Adrenal gland (tissue), 12 donors: ENCODE data around the gene HOXA13. TPM values are rescaled to one million over a fixed set of nuclear protein-coding genes. Genes with fewer than 3 reads are reported as not detected.
A peak's percentile ranks its signal among the peaks of the same experiment; 100 is the strongest.

Experiments used
- DNase-seq, 7 donors: peaks; one replicate each; pipeline ENCODE4 v3.0.0-alpha.2; 2019 to 2020
- H3K27ac ChIP-seq, 5 donors: fragments of 200-600 bp; sonication (generic) in 4 of 5; 1 replicate in 3 of 5; 2 replicates in 2 of 5; pipeline versions ENCODE4 v1.5.1 to v1.8.0; 2016 to 2020; ENCODE audit warnings: mild to moderate bottlenecking in 1 of 5
- H3K27me3 ChIP-seq: fragments of 200-600 bp; 2 replicates; pipeline ENCODE4 v1.8.0; 2021
- H3K36me3 ChIP-seq, 2 donors: fragments of 200-600 bp; replicated peaks in 1 of 2; 1 replicate in 1 of 2; 2 replicates in 1 of 2; pipeline versions ENCODE4 v1.5.1 to v1.8.0; 2018 to 2022
- H3K4me1 ChIP-seq, 2 donors: fragments of 200-600 bp; replicated peaks in 1 of 2; 1 replicate in 1 of 2; 2 replicates in 1 of 2; pipeline versions ENCODE4 v1.5.1 to v1.8.0; 2018 to 2021
- H3K4me3 ChIP-seq, 4 donors: fragments of 200-600 bp; sonication (generic) in 3 of 4; one replicate each; pipeline ENCODE4 v1.5.1; 2016 to 2018
- H3K9me3 ChIP-seq, 3 donors: fragments of 200-600 bp; sonication (generic) in 1 of 3; replicated peaks in 1 of 3; 1 replicate in 2 of 3; 2 replicates in 1 of 3; pipeline versions ENCODE4 v1.5.1 to v1.8.0; 2016 to 2021
- POLR2A ChIP-seq, 2 donors: fragments of 450-650 bp; IDR thresholded peaks; one replicate each; pipeline ENCODE4 v1.6.1; 2017; ENCODE audit warnings: antibody characterized with exemption in 2 of 2, mild to moderate bottlenecking in 2 of 2, moderate library complexity in 1 of 2
- WGBS, 4 donors: extraction: QIAGEN DNeasy Blood & Tissue Kit in 2 of 4; methylation state at CpG; one replicate each; pipeline versions ENCODE4 v1.1.5 to v1.1.7; 2013 to 2017; 5-methylcytosine and 5-hydroxymethylcytosine counted together
- intact Hi-C, 2 donors: fragments of 100-400 bp; cut with DNase I; formaldehyde crosslinking; loops; one replicate each; pipeline versions ENCODE4 v1.14.1 to v1.15.0; 2022 to 2023
- polyA plus RNA-seq, 3 donors: library from polyadenylated mRNA; stranded (reverse); fragments of 200-250 nt in 2 of 3; fragments of 350-450 nt in 1 of 3; fragmentation: Illumina TruSeq in 1 of 3; extraction: RNeasy Lipid Tissue Mini Kit (QIAGEN cat#74804) in 1 of 3; gene quantifications; one replicate each; pipeline ENCODE4 v1.2.3, GENCODE V29; 2013 to 2014
- total RNA-seq, 9 donors: library from RNA; depleted of rRNA in 4 of 9; stranded (reverse); fragments of >200 nt in 4 of 9; fragments of 120-200 nt in 1 of 9; fragmentation: NEBNext Ultra II Directional in 1 of 9; extraction: Animal tissue kit (Norgen Biotek cat#: 25700) in 1 of 9; gene quantifications; one replicate each; pipeline versions ENCODE4 v1.1.0 to v1.2.4, GENCODE V29; 2013 to 2023
- TF ChIP-seq, protein P1 (sequence below), 6 experiments: fragments of 450-650 bp in 4 of 6; fragments of 200-600 bp in 2 of 6; sonication (generic) in 1 of 6; IDR thresholded peaks; 1 replicate in 5 of 6; 2 replicates in 1 of 6; pipeline versions ENCODE4 v1.5.1 to v1.8.0; 2016 to 2021; ENCODE audit warnings: antibody characterized with exemption in 6 of 6, mild to moderate bottlenecking in 2 of 6, moderate library complexity in 1 of 6
- donor health status: healthy with polysubstance abuse.
- donor health status: Bipolar disorder and iron deficiency.
- donor health status: DM: yes; HTN: yes; CAD: no.
- donor health status: DM: no; HTN: no; CAD: no.
- donor health status: DM: no; HTN: no; CAD: no.
- donor health status: DM: yes; HTN: yes; CAD: no.

The HOXA13 gene
- total and polyA plus RNA-seq, 12 donors, result 0.17 to 1.4 (median 0.56) TPM; not detected in 1

- H3K27me3 ChIP-seq, result peaks cover 17% of the 10 kb centered on the region
- no peaks in the 10 kb centered on the region for H3K36me3 ChIP-seq
- intact Hi-C loops, result loop anchor here (5.0 to 10.0 kb wide), 4 partner anchors 786 to 1276 kb away; no protein-coding TSS in a partner anchor
- peaks cover 4 to 24% of the 10 kb centered on the region in 2 donors for H3K4me1 ChIP-seq
- whole genome bisulfite sequencing, 4 donors, result 20 to 32% (median 21%) methylated on average over 17 to 27 of the region's 27 CpGs
- H3K4me3 ChIP-seq, result peak overlapping the region in 2 of 4 donors; percentile 52 to 75
- TF ChIP-seq, protein P1, sequence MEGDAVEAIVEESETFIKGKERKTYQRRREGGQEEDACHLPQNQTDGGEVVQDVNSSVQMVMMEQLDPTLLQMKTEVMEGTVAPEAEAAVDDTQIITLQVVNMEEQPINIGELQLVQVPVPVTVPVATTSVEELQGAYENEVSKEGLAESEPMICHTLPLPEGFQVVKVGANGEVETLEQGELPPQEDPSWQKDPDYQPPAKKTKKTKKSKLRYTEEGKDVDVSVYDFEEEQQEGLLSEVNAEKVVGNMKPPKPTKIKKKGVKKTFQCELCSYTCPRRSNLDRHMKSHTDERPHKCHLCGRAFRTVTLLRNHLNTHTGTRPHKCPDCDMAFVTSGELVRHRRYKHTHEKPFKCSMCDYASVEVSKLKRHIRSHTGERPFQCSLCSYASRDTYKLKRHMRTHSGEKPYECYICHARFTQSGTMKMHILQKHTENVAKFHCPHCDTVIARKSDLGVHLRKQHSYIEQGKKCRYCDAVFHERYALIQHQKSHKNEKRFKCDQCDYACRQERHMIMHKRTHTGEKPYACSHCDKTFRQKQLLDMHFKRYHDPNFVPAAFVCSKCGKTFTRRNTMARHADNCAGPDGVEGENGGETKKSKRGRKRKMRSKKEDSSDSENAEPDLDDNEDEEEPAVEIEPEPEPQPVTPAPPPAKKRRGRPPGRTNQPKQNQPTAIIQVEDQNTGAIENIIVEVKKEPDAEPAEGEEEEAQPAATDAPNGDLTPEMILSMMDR (IDR thresholded peaks at IDR 0.05), result no peak
- no peak for TF ChIP-seq POLR2A (IDR thresholded peaks at IDR 0.05)
- no peaks in the 10 kb centered on the region for H3K9me3 ChIP-seq
- peak overlapping the region in 3 of 5 donors; percentile 63 to 88 (median 85) for H3K27ac ChIP-seq
- peak in 3 of 7 donors; percentile 27 to 48 (median 31) for DNase-seq
These were observed 38.6 kb downstream of the HOXA13 start for GRCh38 chr7:27161214-27161720.

DNA sequence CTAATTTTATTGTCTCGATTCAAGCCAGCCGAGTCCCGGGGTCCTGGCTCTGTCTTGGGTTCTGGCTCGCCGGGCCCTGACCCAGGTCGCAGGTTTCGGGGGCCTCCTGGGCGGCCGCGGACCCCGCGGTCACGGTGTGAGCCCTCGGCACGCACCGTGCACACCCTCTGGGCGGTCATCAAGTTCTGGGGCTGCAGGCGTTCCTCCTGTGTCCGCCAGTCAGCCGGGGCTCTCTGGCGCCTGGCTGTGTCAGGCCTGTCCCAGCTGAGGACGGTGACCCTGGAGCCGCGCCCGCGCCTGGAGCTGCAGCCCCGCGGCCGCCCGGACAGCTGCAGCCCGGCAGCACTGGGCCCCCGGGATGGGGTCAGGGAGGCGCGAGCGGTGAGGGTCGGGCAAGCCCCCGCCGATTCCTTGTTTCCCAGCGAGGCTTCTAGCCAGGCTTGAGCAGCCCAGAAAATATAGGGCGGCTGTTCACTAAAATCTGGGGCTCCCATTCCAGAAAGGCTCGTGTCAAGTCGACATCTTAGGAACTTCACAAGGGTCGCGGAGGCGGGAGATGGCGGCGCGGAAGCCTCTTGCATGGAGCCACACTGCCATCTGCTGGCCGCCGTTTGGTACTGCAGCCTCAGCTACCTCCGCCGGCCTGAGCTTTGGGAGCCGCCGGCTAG lies 39.2 kb downstream of the HOXA13 start:
- DNase-seq, result peak; percentile 86 to 96 (median 93)
- Histone ChIP-seq H3K9me3 (no peaks in the 10 kb centered on the region), H3K27me3 (peaks cover 12% of the 10 kb centered on the region), H3K36me3 (no peaks in the 10 kb centered on the region), H3K27ac (peak overlapping the region in 4 of 5 donors; percentile 52 to 88 (median 74)), H3K4me3 (peak overlapping the region in 3 of 4 donors; percentile 2 to 75 (median 52)), H3K4me1 (peaks cover 5 to 25% of the 10 kb centered on the region in 2 donors)
- intact Hi-C loops, result loop anchor here (5.0 to 10.0 kb wide), 4 partner anchors 786 to 1276 kb away; no protein-coding TSS in a partner anchor
- peak in 1 of 2 donors; percentile 58 for TF ChIP-seq POLR2A (IDR thresholded peaks at IDR 0.05)
- TF ChIP-seq, protein P1 (IDR thresholded peaks at IDR 0.05), result peak; percentile 98 to 100 (median 99)
- 2 to 11% (median 3%) methylated on average over 10 to 54 of the region's 54 CpGs for WGBS, 4 donors

- H3K9me3 ChIP-seq, result no peaks in the 10 kb centered on the region
- peaks cover 7% of the 10 kb centered on the region for H3K27me3 ChIP-seq
These were observed 39.7 kb downstream of the HOXA13 start for GRCh38 chr7:27160145-27160545.

More at GRCh38 chr7:27160145-27160545, 39.7 kb downstream of the HOXA13 start:
- peak overlapping the region in 4 of 5 donors; percentile 52 to 88 (median 74) for H3K27ac ChIP-seq
- H3K36me3 ChIP-seq, result no peaks in the 10 kb centered on the region
- 71 to 79% (median 75%) methylated on average over 23 of the region's 23 CpGs for WGBS, 4 donors
- H3K4me3 ChIP-seq, result peak overlapping the region in 3 of 4 donors; percentile 2 to 75 (median 52)
- intact Hi-C loops, result loop anchor here (5.0 to 10.0 kb wide), 4 partner anchors 785 to 1275 kb away; no protein-coding TSS in a partner anchor
- H3K4me1 ChIP-seq, result peaks cover 10 to 27% of the 10 kb centered on the region in 2 donors
- DNase-seq, result peak in 2 of 7 donors; percentile 17 to 28
- TF ChIP-seq, protein P1 (IDR thresholded peaks at IDR 0.05), result no peak
- TF ChIP-seq POLR2A (IDR thresholded peaks at IDR 0.05), result no peak
